Breast epithelium (tissue), 3 donors: Measurements from ENCODE around the gene QSOX1.
A peak's percentile ranks its signal among the peaks of the same experiment; 100 is the strongest.

Experiments
- POLR2A ChIP-seq: fragments of 450-650 bp; IDR thresholded peaks from one replicate; pipeline ENCODE4 v1.6.1; 2016; ENCODE audit warnings: antibody characterized with exemption, mild to moderate bottlenecking, moderate library complexity
- POLR2AphosphoS5 ChIP-seq, 3 donors: sonication (generic); formaldehyde crosslinking; IDR thresholded peaks; one replicate each; pipeline ENCODE4 v1.6.1; 2017; ENCODE audit warnings: antibody characterized with exemption in 3 of 3
- TF ChIP-seq, protein P1 (sequence below), 3 donors: fragments of 450-650 bp; IDR thresholded peaks; one replicate each; pipeline ENCODE4 v1.5.1; 2016 to 2017; ENCODE audit warnings: antibody characterized with exemption in 3 of 3, mild to moderate bottlenecking in 3 of 3, moderate library complexity in 3 of 3

DNA sequence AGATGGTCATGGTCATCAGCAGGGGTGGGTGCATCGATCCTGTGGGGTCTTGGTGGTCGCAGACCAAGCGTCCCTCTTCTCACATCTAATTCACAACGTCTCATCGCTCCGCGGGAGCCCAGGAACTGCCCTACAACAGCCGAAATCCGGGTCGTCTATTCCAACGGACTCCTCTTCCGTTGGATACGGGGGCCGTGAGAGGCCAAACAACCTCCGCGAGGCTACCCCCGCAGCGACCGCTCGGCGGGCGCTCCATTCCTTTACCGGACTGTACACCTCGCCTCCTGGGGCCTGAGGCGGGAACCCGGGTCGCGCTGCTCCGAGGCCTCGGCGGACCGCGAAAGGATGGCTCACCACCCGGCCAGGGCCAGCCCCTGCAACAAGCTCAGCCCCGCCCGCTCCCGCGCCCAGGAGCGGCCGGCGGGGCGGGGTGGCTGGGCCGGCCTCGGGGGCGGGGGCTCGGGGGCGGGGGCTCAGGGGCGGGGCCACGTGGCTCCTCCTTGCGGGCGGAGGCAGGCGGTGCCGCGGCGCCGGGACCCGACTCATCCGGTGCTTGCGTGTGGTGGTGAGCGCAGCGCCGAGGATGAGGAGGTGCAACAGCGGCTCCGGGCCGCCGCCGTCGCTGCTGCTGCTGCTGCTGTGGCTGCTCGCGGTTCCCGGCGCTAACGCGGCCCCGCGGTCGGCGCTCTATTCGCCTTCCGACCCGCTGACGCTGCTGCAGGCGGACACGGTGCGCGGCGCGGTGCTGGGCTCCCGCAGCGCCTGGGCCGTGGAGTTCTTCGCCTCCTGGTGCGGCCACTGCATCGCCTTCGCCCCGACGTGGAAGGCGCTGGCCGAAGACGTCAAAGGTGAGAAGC is at the start of gene QSOX1:
- TF ChIP-seq, protein P1, sequence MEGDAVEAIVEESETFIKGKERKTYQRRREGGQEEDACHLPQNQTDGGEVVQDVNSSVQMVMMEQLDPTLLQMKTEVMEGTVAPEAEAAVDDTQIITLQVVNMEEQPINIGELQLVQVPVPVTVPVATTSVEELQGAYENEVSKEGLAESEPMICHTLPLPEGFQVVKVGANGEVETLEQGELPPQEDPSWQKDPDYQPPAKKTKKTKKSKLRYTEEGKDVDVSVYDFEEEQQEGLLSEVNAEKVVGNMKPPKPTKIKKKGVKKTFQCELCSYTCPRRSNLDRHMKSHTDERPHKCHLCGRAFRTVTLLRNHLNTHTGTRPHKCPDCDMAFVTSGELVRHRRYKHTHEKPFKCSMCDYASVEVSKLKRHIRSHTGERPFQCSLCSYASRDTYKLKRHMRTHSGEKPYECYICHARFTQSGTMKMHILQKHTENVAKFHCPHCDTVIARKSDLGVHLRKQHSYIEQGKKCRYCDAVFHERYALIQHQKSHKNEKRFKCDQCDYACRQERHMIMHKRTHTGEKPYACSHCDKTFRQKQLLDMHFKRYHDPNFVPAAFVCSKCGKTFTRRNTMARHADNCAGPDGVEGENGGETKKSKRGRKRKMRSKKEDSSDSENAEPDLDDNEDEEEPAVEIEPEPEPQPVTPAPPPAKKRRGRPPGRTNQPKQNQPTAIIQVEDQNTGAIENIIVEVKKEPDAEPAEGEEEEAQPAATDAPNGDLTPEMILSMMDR (IDR thresholded peaks at IDR 0.05), result no peak
- TF ChIP-seq POLR2A, result peak; percentile 48
- TF ChIP-seq POLR2AphosphoS5 (IDR thresholded peaks at IDR 0.05), result peak in 2 of 3 donors; percentile 47 to 82
